Fibroblast of skin of left quadriceps (primary cell): ENCODE data around the gene PHLDA2.
A peak's percentile ranks its signal among the peaks of the same experiment; 100 is the strongest.
"Not testable (repeated sequence)": the region's sequence is repeated elsewhere in the genome, so short reads cannot be mapped to it uniquely, and the experiment has no call there.

Experiments
- DNase-seq, 2 experiments: peaks; one replicate each; pipeline ENCODE4 v3.0.0-alpha.2; 2013; ENCODE audit warnings: low read depth in 2 of 2

PHLDA2 gene

GRCh38 chr11:2914455-2915195, 14.6 kb downstream of the PHLDA2 start:
- no peak for DNase-seq

- DNase-seq = no peak
Observed at GRCh38 chr11:2913776-2914175, 15.4 kb downstream of the PHLDA2 start.

GRCh38 chr11:2913019-2913431, 16.2 kb downstream of the PHLDA2 start:
- DNase-seq = no peak

- peak; percentile 51 to 52 for DNase-seq
Observed at GRCh38 chr11:2912498-2912897, 16.7 kb downstream of the PHLDA2 start.

- DNase-seq = no peak
Observed at GRCh38 chr11:2911785-2912391, 17.3 kb downstream of the PHLDA2 start.

- DNase-seq = no peak
Observed at GRCh38 chr11:2911088-2911784, 18.0 kb downstream of the PHLDA2 start.

GRCh38 chr11:2910401-2910955, 18.7 kb downstream of the PHLDA2 start:
- DNase-seq = no peak

GRCh38 chr11:2909133-2909902, 19.9 kb downstream of the PHLDA2 start:
- no peak for DNase-seq

- DNase-seq = no peak
Observed at GRCh38 chr11:2908130-2908529, 21.1 kb downstream of the PHLDA2 start.

GRCh38 chr11:2905299-2905698, 23.9 kb downstream of the PHLDA2 start:
- DNase-seq = not testable (repeated sequence)

GRCh38 chr11:2904153-2905052, 24.8 kb downstream of the PHLDA2 start:
- no peak for DNase-seq

- no peak for DNase-seq
Observed at GRCh38 chr11:2903672-2904011, 25.6 kb downstream of the PHLDA2 start.

- DNase-seq = no peak
Observed at GRCh38 chr11:2902784-2903671, 26.2 kb downstream of the PHLDA2 start.

GRCh38 chr11:2901854-2902783, 27.1 kb downstream of the PHLDA2 start:
- DNase-seq = peak; percentile 71 to 74

GRCh38 chr11:2901196-2901796, 27.9 kb downstream of the PHLDA2 start:
- no peak for DNase-seq

GRCh38 chr11:2899080-2899783, 30.0 kb downstream of the PHLDA2 start:
- DNase-seq = no peak

GRCh38 chr11:2898366-2899079, 30.7 kb downstream of the PHLDA2 start:
- DNase-seq = peak; percentile 56 to 58
